Measurements from ENCODE around the gene RPUSD1.

Gene RPUSD1

DNA sequence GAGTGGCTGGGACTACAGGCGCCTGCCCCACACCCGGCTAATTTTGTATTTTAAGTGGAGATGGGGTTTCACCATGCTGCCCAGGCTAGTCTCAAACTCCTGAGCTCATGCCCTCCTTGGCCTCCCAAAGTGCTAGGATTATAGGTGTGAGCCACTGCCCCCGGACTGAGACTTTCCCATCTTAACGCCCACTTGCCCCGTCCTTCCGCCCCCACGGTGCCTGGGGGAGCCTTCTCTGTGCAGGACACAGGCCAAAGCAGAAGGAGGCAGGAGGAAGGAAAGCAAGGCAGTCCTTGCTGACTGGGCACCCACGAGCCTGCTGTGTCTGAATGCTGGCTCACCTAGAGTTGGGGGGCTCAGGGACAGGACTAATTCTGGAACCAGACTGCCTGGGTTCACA, 30.0 kb upstream of the RPUSD1 start:
- no peak for DNase-seq

DNA sequence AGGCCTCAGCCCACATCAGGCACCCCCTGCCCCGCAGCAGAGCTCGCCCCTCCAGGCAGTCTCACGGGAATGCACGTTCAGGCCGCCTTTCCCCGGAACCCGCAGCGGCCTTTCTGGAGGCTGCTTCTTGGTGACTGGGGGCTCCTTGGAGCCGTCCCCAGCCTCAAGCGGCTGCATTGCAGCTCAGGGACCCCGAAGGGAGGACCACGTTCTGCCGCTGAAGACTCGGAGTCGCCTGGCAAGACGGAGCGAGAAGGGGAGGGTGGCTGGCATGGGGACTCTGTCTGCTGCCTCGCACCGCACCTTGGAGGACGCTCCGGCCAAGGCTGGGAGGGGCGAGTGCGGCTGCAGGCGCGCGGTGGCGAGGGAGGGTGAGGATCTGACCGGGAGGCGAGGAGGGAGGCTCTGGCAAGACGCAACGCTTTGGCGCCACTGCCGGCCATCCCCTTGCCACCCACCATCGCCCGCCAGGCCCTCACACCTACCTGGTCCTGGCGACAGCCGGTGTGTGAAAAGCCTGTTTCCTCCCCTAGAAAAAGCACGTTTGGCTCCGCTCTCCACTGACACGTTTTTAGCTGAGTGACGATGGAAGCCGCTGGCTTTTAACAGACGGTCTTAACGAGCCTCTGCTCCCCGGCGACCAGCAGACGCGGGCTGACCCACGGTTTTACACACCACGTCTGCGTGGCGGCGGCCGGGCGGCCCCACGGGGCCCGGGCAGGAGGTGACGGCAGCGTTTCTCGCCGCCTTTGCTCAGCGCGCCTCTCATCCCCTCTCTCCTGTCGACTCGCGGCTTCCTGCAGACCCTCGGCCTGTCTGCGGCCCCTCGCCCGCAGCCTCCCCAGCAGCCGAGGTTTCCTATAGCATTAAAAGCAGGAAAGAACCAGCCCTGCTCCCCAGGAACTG, 29.1 kb upstream of the RPUSD1 start:
- no peak for DNase-seq

DNA sequence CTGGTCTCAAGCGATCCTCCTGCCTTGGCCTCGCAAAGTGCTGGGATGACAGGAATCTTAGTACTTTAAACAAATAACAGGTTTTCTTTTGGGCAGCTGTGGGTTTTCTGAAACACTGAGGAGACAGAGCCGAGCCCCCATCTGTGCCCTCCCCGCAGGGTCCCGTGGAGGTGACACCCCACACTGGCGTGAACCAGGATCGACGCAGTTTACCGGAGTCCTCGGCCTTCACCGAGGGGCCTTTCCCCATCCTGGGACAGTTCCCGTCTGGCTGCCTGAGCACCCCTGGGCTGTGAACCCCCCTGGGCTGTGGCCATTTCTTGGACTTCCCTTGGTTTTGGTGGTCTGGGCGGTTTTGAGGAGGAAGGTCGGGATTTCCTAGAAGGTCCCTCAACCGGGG, 27.7 kb upstream of the RPUSD1 start:
- DNase-seq: no peak

DNA sequence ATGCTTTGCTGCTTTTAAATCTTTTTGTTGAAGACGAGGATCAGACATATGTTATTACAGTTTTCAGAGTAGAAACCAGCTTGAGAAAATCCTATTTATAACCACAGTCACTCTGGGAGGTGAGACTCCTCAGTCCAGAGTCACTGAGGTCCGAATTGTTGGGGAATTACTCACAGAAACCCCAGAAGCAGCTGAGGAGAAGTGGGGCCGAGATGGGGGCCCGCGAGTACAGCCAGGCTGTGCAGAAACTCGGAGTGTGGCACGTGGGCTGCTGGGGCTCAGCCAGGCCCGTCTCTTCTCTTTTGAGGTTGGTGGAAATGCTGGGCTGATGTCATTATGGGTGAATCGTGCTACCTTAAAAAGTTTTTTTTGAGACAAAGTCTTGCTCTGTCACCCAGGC, 26.8 kb upstream of the RPUSD1 start:
- DNase-seq: no peak

DNA sequence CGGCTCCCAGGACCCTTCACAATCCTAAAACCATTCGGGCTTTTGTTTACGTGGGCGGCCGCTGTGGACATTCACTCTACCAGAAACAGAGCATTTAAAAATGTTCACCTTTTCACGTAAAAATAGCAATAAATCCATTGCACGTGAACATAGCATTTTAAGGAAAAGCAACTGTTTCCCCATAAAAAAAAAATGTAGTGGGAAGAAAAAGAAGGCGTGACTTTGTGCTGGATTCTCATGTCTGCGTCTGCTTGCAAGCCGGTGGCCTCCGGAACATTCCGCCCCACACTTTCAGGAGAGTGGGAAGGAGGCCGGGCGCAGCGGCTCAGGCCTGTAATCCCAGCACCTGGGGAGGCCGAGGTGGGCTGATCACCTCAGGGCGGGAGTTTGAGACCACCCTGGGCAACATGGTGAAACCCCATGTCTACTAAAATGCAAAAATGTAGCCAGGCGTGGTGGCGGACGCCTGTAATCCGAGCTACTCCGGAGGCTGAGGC, 25.8 kb upstream of the RPUSD1 start:
- no peak for DNase-seq

DNA sequence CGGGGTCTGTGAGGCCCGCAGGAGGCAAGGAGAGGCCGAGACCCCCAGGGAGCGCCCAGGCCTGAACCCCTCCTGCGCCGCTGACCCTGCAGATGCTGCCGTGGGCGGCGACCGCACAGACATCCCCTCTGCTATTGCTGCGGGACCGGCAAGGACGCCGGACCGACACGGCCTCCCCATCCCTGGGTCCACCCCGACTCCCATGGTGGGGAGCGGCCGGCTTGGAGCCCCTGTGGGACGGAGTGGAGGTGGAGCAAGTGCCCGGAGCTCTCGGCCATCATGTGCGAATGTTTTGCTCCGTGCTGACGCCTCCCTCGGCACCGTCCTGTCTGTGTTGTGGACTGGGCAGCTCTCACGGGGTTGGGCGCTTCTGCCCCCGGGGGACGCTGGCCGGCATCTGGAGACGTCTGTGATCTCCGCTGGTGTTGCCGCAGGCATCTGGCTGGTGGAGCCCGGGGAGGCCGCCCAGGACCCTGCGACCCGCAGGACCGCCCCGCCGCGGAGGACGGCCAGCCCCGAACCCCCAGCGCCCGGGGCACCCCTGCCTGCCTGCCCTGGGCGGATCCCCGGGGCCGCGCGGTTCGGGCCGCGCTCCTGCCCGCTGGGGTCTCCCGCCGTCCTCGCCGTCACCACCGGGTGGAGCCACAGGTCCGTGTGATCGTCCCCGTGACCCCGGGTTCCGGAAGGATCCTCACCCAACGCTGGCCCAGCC, 25.2 kb upstream of the RPUSD1 start:
- no peak for DNase-seq

DNA sequence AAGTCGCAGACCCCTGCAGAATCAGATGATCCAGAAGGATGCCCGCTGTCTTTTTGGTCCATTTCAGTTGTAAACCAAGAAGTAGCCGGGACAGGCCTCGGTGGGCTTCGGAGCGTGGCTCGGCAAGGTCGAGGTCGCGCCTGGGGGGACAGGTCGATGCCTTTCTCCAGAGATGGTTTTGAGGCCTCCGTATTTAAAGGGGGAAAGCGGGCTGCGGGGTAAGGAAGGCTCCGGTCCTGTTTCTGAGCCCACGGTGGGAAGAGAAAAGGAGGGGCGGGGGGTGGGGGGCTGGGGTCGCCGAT, 19.9 kb upstream of the RPUSD1 start:
- no peak for DNase-seq

DNA sequence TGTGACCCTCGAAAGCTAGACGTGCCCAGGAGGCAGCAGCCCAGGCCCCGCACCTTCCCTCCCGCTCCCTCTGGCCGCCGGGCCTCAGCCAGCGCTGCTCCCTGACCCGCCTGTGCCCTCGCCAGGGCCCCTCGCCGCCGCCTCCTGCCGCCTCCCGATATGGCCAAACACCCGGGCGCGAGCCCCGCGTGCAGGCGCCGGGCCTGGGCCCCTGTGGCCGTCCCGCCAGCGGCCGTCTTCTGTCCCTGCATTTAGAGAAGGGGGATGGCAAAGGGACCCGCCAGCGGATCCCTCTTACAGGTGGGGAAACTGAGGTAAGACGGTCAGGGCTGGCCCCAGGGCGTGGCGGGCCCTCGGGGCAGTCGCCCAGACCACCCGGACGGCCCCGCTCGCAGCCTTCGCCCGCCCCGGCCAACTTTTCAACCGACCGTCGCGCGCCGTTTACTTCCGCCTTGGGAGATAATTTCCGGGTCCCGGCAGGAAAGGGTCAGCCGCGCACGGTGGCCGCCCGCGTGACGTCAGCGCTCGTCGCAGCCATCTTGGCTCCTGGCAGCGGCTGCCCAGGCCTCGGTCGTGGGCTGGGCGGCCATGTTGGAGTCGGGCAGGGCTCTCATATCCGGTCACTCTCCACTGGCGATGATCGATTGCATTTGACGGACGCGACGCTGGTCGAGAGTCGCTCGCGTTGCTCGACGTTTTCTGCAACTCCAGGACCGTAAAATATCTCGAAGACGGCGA, 19.3 kb upstream of the RPUSD1 start:
- DNase-seq: peak; percentile 89

DNA sequence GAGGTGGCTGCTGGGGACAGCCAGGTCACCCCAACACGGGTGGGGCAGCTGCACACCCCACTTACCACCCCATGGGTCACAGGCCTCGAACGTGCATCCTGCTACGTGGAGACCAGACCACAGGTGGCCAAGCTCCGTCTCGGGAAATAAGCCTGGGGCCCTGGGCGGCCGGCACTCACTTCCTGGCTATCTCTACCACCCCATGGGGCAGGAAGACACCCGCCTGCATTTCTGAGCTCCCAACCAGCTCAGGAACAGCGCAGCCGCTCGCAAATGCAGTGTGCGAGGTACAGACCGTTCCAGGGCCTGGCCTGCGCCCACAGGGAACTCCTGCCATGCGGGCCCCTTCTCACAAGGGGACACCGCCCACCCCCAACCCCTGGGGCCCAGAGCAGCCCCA, 17.3 kb upstream of the RPUSD1 start:
- no peak for DNase-seq

DNA sequence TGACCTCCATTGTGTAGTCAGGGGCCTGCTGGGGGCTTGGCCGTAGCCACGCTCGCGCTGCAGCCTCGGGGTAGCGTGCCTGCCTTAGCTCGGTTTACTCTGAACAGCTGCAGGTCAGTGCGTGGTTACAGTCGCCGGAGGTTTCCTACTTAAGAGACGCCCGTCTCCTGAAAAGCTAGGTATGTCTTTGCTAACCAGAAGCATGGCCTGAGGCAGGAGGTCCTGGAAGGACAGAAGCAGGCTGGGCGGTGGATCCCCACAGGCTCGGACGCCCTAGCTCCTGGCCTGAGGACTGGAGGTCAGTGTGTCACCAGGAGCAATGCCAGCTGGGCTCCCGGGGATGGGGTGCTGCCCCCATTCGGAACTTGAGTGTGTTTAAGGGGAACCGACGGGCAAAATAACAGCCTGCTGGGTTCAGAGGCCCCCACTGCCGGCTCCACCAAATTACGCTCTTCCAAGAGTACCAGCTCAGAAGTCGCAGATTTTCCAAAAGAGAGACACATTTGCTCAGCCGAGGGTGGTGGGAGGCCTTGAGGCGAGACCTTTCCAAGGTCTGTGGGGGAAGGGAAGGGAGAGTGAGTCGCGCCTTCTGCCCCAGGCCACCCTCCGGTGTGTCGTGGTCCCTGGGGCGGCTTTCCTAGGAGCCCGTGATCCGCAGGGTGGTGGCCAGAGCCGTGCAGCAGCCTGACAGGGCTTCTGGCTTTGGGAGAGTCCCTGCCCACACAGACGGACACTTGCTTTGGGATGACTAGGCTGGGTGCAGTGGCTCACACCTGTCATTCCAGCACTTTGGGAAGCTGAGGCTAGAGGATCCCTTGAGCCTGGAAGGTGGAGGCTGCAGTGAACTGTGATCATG, 16.2 kb upstream of the RPUSD1 start:
- DNase-seq: no peak

DNA sequence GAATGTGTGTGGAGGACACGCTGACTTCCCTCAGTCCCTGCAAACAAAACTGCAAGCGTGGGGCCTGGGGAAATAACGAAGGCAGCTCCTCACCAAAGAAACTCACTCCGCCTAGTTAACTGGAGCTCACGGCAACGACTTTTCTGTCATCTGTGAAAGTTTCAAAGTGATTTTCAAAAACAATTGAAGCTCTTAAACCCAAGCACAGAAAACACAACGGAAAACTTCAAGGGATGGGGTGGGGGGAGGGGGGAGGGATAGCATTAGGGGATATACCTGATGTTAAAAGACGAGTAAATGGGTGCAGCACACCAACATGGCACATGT, 15.5 kb upstream of the RPUSD1 start:
- DNase-seq: no peak

DNA sequence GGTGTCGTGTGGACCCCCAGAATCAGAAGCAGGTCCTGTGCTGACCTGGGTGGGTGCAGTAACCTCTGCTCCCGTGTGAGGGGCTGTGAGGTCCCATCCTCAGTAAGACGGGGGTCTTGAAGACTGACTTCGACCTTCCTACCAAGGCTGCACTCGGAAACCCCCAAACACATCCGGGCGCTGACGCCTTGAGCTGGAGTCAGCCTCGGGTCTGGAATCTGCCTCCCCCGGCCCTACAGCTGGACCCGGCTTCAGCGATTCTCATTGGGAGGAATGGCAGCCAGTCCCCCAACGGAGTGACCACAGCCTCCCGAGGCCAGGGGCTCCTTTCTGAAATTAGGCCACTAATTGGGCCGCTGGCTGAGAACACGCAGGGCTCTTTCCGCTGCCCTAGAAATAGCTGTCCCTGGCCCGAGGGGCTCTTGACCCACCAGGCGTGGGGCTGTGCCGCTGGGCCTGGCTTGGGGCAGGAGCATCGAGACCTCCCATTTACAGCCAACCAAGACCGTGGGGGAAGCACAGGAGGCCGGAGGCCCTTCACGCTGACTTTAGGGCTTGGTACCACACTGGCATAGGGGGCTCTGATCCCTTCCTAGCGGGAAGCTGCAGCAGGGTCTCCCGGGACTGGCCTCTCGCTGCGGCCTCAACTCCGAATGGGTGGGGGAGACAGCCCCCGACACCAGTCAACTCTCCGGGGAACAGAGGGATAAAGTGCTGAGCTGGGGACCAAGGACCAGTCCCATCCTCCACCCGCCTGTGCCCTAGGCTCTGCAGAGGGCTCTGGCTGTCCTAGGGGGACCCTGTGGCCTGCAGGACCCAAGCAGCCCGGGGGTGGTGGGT, 15.0 kb upstream of the RPUSD1 start:
- no peak for DNase-seq

DNA sequence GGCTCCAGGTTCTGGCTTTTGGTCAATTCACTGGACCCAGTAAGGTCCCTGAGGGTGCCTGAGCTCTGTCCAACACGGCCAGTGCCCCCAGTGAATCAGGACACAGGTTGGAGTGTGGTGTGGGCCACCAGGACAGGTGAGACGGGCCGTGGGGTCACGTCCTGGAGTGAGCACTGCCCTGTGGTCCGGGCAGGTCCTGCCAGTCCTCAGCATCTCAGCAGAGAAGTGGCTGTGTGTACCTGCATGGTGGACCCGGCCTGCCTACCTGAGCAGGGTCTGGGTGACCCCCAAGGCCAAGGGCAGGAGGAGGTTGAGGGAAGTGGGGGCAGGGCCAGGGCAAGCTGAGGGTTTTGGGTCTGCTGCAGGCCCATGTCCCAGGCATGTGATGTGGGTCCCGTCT, 14.3 kb upstream of the RPUSD1 start:
- DNase-seq: no peak

DNA sequence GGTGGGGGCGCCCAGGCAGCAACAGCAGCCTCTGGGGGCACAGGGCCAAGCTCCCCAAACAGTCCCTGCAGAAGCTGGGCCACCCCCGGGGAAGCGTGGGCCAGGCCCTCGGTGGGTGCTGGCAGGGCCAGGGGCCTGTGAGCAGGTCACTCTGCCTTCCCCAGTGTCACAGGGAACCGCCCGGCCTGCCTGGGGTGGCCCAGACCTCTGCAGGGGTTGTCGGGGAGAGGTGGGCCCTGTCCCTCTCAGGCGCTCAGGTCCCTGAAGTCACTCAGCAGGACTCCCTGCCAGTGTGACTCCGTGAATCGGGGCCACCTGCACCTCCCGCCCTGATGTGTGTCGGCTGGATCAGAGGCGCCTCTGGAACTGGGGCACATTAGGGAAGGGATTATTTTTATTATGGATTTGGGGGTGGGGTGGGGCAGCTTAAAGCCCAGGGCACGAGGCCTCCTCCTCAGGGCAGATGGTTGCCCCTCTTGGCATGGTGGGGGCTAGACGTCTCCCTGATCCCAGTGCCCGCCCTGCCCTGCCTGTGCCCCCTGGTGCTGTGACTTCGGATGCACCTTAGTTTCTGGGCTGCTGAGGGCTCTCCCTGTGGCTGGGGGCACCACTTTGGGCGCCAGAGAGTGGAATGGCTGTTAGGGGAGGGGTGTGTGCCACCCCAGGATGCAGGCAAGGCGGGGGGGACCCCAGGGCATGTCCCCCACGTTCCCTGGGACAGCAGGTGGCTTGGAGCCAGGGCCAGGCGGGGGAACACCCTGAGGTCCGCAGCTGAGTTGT, 13.6 kb upstream of the RPUSD1 start:
- no peak for DNase-seq

DNA sequence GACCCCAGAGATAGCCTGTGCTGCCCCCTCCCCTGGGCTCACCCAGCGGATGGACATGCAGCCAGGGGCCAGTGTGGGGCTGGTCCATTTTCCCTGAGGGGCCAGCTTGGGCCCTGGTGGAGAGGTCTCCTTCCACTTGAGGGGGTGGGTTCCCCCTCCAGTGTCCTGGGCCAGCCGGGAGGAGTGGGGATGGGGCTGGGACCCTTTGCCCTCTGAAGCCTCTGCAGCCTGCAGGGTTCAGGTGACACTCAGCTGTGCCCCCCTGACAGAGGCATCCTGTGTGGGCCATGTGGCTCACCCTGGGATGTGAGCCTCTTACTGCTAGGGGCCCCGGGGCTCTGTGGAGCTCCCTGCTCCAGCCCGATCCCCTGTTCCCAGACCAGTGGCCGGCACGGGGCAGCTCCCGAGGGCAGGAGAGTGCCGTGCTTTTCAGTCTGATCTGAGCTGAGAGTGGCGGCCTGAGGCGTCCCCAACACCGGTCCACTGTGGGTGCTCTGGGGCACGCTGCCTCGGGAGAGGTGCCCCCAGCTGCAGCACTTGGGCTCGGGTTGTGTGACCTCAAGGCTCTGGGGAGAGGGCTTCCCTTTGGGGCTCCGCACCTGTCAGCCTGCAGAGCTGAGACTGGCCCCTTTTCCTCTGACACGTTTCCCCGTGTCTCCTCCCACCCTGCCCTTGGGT, 12.8 kb upstream of the RPUSD1 start:
- DNase-seq: no peak

DNA sequence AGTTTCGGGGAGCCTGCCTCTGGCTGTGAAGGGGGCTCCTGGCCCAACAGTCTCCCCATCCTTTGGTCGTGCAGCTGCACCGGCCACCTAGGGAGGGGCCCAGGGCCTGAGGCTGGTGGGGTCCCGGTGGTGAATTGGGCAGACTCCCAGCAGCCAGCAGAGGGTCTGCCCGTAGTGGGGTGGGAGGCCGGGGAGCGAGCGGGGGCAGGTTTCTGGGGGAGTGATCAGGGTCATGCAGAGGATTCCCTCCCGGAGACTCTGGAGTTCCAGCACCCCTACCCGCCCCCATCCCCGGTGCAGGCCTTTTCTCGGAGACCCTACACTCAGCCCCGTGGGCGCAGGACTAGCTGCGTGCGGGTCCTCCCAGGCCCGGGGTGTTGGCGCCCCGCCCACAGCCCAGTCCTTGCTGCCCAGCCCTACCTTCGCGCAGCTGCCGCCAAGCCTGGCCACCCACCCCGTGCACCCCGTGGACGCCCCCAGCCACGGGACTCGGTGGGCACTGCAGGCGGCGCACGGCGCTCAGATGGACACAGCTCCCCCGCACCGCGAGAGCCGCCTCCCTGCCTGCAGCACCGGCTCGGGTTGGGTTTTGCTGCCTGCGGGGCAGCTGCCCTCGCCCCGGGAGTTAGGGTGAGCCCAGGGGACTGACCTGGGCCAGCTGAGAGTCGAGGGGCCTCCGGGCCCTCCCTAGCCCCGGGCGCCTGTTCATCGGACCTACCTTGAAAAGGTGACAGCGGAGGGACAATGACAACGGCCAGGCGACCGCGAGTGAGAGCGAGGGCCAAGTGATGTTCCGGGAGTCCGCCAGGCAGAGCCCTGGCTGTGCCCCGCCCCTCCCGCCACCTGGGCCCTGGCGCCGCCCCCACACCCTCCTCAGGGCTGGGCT, 12.0 kb upstream of the RPUSD1 start, which contains the start of gene GNG13:
Gene GNG13 (minus strand): TSS at position 787 of the 886 bp plus-strand sequence. CDS start 1,657 bp downstream, outside the sequence.
- no peak for DNase-seq

DNA sequence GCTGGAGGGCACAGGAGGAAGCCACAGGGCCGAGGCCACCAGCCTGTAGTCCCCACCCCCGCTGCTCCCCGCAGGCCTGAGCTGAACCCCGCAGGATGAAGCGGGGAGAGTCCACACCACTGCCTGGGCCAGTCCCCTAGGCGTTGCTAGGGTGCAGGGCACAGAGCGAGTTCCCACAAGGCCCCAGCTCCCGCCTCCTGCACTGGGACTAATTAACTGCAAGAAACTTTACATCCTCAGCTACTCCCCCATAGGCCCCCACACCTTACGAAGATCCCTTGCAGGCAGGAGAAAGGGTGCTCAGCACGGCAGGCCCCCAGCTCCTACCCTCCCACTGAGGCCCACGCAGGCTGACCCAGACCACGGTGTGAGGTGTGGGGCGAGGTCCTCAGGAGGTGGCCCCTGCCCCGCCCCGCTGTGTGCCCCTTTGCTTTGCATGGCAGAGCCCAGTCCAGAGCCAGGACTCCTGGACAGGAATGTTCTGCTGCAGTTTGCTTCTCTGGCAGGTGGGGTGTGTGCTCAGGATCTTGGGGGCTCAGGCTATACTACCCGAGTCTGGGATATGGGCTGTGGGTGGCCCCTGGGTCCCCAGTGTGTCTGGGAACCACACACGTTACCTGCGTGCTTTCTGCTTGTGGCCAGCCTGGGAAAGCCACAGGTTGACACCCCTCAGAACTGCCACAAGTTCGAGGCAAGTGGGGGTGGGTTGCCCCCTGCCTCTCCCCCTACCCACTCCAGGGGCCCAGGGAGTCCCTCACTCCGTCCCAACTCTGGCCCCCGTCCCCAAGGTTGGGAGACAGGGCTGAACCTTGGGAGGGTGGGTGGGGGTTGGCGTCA, 11.1 kb upstream of the RPUSD1 start:
- DNase-seq: no peak

DNA sequence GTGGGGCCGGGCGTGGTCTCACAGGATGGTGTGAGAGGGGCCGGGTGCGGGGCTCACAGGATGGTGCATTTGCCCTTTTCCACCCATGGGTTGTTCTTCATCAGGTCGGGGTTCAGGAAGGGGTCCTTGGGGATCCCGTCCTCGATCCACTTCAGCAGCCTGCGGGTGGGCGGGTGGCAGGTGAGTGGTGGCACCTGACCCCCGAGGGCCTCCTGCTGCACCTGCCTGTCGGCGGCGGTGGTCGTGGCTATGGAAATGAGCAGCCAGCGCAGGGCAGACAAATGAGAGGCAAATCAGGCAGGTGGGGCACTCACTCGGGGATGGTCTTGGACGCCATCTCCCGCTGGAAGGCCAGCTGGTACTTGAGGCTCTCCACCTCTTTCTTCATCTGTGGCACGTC, 10.5 kb upstream of the RPUSD1 start:
- no peak for DNase-seq

Data from CD4-positive, alpha-beta T cell treated with Interleukin-15 for 1 hour (primary cell).